HG02798 (cell line): ENCODE data around the gene PLEKHG1.

ENCODE experiments used
- ATAC-seq: cut with Tn5 transposase; IDR thresholded peaks from one replicate; pipeline ENCODE4 v1.9.1; 2021; ENCODE audit warnings: mild to moderate bottlenecking; ENCODE audit not compliant: unreplicated experiment, poor library complexity

Gene PLEKHG1

GRCh38 chr6:150636808-150637207 is 37.1 kb downstream of the PLEKHG1 start:
- peak; percentile 33 for ATAC-seq

GRCh38 chr6:150637266-150637665 is 37.6 kb downstream of the PLEKHG1 start:
- ATAC-seq = no peak

- ATAC-seq = no peak
Observed at GRCh38 chr6:150638267-150638666, 38.6 kb downstream of the PLEKHG1 start.

DNA sequence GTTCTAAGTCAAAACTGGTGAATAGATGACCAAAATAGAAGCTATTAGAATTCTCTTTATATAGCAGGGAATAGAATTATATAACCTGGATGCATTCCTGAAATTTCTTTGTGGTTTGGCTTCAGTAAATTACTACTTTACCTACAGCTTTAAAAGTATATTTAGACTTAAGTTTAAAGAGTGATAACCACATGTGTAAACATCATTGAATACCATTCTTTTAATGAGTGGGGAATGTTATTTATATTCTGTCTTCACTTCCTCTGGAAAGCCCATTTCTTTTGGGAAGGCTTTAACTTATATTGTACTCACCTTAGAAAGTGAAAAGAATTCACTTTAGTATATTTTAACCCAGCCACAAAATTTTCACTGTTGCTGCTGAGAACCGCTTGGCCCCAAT is 39.1 kb downstream of the PLEKHG1 start:
- ATAC-seq = no peak

GRCh38 chr6:150639823-150640331 is 40.2 kb downstream of the PLEKHG1 start:
- no peak for ATAC-seq

DNA sequence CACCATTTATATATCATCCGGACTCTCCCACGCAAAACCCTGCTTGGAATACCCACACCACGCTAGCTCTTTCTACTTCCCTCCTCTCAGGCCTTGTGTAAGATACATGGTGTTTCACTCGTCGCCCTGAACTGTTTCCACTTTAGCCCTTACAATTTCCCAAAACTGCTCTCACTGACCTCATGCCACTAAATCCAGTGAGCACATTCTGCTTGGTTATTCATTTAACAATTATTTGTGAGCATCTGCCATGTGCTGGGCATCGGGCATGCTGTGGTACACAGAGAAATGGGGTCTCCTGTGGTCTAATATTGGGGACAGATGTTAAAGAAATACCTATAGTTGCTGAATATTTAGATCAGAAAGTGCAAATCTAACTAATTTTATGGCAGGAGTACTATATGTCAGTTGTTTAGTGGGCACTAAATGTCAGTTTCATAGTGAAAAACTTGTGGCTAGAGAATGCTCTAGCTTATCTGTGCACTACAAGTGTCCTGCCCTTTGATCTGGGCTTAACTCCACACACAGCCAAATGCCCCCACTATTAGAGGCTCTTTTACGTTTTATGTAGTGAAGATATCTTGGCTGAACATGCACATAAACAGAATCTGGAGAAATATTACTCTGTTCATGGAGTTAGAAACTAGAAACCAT is 41.0 kb downstream of the PLEKHG1 start:
- peak; percentile 37 for ATAC-seq

GRCh38 chr6:150641398-150642139 is 41.9 kb downstream of the PLEKHG1 start:
- peak; percentile 63 for ATAC-seq

- no peak for ATAC-seq
Observed at GRCh38 chr6:150646228-150646627, 46.5 kb downstream of the PLEKHG1 start.

DNA sequence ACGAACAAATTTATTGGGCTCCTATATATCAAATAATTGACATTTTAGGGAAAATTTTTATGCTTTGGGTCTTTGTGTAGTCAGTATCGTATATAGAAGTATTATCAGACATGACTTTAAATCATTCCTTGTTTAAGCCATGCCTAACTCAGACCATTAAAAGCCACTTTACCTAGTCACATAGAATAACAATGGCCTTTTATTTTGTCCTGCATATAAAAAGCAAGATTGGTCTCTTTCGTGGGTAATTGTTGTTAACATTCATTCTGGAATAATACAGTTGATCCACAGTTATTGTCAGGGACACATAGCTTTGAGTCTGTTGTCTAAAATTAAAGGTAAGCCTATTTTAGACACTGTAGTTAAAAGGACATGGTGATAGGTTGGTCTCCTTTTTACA is 47.4 kb downstream of the PLEKHG1 start:
- no peak for ATAC-seq
